K562 (cell line): ENCODE measurements around the gene JPH4. TPM values are rescaled to one million over a fixed set of nuclear protein-coding genes. Genes with fewer than 3 reads are reported as not detected.

Experiments
- IFI16 ChIP-seq: fragments of 250-450 bp; sonication (Bioruptor Pico); IDR thresholded peaks from 2 replicates; pipeline ENCODE4 v2.1.2; 2022; ENCODE audit warnings: mild to moderate bottlenecking, inconsistent platforms
- MAFG ChIP-seq: fragments of 450-650 bp; conservative IDR thresholded peaks from 2 replicates; pipeline ENCODE4 v1.6.1; 2016; ENCODE audit warnings: missing genetic modification characterization, missing compliant biosample characterization
- MCM2 ChIP-seq: fragments of 450-650 bp; IDR thresholded peaks from 2 replicates; pipeline ENCODE4 v1.6.1; 2017; ENCODE audit warnings: low read depth, mild to moderate bottlenecking
- MED1 ChIP-seq: sonication (generic); formaldehyde crosslinking; IDR thresholded peaks from 2 replicates; pipeline ENCODE4 v1.8.1; 2023; ENCODE audit warnings: missing genetic modification reagents, borderline replicate concordance
- NR2F6 ChIP-seq: fragments of 450-650 bp; formaldehyde crosslinking; IDR thresholded peaks from 2 replicates; pipeline ENCODE4 v1.4.0; 2020; ENCODE audit warnings: mild to moderate bottlenecking
- ZNF79 ChIP-seq: fragments of 250-450 bp; sonication (Bioruptor Pico); IDR thresholded peaks from 2 replicates; pipeline ENCODE4 v1.4.0; 2020; ENCODE audit warnings: low read depth, mild to moderate bottlenecking, moderate library complexity
- polyA plus RNA-seq, 8 experiments: library from polyadenylated mRNA; depleted of rRNA in 4 of 8; stranded (reverse) in 5 of 8; unstranded in 3 of 8; fragments of >200 nt; fragmentation: Nextera tagmentation in 2 of 8; fragmentation: Illumina TruSeq in 1 of 8; extraction: Ambion mirVana in 2 of 8; extraction: Trizol in 1 of 8; gene quantifications; 2 replicates each; pipeline versions ENCODE4 v1.2.1 to v1.2.3, GENCODE V29; 2011 to 2014; ENCODE audit warnings: inconsistent platforms in 1 of 8, missing spikeins in 1 of 8
- total RNA-seq, 7 experiments: library from RNA; depleted of rRNA in 6 of 7; stranded (reverse); fragments of >200 nt in 6 of 7; fragmentation: Illumina TruSeq in 2 of 7; extraction: Trizol in 2 of 7; gene quantifications; 2 replicates each; pipeline versions ENCODE4 v1.2.1 to v1.2.3, GENCODE V29; 2011 to 2021; ENCODE audit warnings: low replicate concordance in 1 of 7
- TF ChIP-seq, protein P1 (sequence below): fragments of 450-650 bp; IDR thresholded peaks from 2 replicates; pipeline ENCODE4 v1.6.1; 2016; ENCODE audit warnings: mild to moderate bottlenecking, moderate library complexity
- TF ChIP-seq, protein P2 (sequence below): fragments of 450-650 bp; formaldehyde crosslinking; IDR thresholded peaks from 2 replicates; pipeline ENCODE4 v1.4.0; 2020; ENCODE audit warnings: mild to moderate bottlenecking, mixed read lengths
- TF ChIP-seq, protein P3 (sequence below): fragments of 250-450 bp; sonication (Bioruptor Pico); IDR thresholded peaks from 2 replicates; pipeline ENCODE4 v1.5.0; 2020; ENCODE audit warnings: mild to moderate bottlenecking

The JPH4 gene
- total and polyA plus RNA-seq, 9 of the 15 experiments (the other 6 are each of a cell fraction or from before 2014, with no cell fraction given), result 0.04 to 0.13 (median 0.06) TPM; not detected in 5

DNA sequence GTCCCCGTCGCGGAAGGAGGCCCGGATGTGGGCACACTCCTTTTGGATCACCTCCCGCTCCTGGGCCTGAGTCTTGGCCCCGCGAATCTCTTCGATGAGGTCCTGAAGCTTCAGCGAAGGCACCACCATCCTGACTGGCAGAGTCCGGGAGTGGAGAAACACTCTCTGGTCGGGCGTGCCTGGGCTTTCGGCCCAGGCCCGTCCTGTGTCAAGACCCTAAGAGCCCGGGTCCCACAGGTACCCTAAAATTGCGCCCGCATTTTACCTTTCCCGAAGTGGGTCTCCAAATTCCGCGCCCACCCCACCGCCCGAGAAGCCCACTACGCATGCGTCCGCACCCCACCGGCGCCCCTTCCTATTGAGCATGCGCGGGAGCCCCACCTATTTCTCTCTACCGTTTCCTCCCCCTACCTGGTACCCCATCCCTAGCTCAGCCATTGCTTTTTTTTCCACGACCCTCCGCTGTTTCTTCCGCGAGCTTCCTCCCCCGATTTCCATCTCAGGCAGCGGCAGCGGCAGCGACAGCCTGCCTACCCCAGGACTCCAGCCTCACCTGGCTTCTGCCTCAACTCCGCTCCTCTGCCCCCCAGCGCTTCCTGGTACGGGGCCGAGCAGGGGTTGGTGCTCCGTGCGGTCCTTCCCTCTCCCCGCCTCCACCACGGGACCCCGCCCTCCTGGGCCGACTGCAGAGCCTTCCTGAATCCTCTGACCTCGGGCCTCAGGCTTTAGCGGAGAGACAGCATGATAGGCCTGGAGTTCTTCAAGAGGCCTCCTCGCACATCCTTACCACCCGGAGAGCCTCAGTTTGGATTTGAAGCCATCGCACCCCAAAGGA is 11.2 kb downstream of the JPH4 start, which contains the start of gene AP1G2 (continued):
- TF ChIP-seq, protein P1, sequence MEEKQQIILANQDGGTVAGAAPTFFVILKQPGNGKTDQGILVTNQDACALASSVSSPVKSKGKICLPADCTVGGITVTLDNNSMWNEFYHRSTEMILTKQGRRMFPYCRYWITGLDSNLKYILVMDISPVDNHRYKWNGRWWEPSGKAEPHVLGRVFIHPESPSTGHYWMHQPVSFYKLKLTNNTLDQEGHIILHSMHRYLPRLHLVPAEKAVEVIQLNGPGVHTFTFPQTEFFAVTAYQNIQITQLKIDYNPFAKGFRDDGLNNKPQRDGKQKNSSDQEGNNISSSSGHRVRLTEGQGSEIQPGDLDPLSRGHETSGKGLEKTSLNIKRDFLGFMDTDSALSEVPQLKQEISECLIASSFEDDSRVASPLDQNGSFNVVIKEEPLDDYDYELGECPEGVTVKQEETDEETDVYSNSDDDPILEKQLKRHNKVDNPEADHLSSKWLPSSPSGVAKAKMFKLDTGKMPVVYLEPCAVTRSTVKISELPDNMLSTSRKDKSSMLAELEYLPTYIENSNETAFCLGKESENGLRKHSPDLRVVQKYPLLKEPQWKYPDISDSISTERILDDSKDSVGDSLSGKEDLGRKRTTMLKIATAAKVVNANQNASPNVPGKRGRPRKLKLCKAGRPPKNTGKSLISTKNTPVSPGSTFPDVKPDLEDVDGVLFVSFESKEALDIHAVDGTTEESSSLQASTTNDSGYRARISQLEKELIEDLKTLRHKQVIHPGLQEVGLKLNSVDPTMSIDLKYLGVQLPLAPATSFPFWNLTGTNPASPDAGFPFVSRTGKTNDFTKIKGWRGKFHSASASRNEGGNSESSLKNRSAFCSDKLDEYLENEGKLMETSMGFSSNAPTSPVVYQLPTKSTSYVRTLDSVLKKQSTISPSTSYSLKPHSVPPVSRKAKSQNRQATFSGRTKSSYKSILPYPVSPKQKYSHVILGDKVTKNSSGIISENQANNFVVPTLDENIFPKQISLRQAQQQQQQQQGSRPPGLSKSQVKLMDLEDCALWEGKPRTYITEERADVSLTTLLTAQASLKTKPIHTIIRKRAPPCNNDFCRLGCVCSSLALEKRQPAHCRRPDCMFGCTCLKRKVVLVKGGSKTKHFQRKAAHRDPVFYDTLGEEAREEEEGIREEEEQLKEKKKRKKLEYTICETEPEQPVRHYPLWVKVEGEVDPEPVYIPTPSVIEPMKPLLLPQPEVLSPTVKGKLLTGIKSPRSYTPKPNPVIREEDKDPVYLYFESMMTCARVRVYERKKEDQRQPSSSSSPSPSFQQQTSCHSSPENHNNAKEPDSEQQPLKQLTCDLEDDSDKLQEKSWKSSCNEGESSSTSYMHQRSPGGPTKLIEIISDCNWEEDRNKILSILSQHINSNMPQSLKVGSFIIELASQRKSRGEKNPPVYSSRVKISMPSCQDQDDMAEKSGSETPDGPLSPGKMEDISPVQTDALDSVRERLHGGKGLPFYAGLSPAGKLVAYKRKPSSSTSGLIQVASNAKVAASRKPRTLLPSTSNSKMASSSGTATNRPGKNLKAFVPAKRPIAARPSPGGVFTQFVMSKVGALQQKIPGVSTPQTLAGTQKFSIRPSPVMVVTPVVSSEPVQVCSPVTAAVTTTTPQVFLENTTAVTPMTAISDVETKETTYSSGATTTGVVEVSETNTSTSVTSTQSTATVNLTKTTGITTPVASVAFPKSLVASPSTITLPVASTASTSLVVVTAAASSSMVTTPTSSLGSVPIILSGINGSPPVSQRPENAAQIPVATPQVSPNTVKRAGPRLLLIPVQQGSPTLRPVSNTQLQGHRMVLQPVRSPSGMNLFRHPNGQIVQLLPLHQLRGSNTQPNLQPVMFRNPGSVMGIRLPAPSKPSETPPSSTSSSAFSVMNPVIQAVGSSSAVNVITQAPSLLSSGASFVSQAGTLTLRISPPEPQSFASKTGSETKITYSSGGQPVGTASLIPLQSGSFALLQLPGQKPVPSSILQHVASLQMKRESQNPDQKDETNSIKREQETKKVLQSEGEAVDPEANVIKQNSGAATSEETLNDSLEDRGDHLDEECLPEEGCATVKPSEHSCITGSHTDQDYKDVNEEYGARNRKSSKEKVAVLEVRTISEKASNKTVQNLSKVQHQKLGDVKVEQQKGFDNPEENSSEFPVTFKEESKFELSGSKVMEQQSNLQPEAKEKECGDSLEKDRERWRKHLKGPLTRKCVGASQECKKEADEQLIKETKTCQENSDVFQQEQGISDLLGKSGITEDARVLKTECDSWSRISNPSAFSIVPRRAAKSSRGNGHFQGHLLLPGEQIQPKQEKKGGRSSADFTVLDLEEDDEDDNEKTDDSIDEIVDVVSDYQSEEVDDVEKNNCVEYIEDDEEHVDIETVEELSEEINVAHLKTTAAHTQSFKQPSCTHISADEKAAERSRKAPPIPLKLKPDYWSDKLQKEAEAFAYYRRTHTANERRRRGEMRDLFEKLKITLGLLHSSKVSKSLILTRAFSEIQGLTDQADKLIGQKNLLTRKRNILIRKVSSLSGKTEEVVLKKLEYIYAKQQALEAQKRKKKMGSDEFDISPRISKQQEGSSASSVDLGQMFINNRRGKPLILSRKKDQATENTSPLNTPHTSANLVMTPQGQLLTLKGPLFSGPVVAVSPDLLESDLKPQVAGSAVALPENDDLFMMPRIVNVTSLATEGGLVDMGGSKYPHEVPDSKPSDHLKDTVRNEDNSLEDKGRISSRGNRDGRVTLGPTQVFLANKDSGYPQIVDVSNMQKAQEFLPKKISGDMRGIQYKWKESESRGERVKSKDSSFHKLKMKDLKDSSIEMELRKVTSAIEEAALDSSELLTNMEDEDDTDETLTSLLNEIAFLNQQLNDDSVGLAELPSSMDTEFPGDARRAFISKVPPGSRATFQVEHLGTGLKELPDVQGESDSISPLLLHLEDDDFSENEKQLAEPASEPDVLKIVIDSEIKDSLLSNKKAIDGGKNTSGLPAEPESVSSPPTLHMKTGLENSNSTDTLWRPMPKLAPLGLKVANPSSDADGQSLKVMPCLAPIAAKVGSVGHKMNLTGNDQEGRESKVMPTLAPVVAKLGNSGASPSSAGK, result peak; percentile 56
- TF ChIP-seq IFI16 (CRISPR knock-in tag) (no peak), MAFG (tag) (no peak), NR2F6 (CRISPR knock-in tag) (no peak), MCM2 (no peak), ZNF79 (no peak), MED1 (CRISPR knock-in tag) (no peak)
- TF ChIP-seq, protein P2, sequence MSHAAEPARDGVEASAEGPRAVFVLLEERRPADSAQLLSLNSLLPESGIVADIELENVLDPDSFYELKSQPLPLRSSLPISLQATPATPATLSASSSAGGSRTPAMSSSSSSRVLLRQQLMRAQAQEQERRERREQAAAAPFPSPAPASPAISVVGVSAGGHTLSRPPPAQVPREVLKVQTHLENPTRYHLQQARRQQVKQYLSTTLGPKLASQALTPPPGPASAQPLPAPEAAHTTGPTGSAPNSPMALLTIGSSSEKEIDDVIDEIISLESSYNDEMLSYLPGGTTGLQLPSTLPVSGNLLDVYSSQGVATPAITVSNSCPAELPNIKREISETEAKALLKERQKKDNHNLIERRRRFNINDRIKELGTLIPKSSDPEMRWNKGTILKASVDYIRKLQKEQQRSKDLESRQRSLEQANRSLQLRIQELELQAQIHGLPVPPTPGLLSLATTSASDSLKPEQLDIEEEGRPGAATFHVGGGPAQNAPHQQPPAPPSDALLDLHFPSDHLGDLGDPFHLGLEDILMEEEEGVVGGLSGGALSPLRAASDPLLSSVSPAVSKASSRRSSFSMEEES (CRISPR knock-in tag), result peak; percentile 1; the same call in 1 of the 2 replicates
- TF ChIP-seq, protein P3, sequence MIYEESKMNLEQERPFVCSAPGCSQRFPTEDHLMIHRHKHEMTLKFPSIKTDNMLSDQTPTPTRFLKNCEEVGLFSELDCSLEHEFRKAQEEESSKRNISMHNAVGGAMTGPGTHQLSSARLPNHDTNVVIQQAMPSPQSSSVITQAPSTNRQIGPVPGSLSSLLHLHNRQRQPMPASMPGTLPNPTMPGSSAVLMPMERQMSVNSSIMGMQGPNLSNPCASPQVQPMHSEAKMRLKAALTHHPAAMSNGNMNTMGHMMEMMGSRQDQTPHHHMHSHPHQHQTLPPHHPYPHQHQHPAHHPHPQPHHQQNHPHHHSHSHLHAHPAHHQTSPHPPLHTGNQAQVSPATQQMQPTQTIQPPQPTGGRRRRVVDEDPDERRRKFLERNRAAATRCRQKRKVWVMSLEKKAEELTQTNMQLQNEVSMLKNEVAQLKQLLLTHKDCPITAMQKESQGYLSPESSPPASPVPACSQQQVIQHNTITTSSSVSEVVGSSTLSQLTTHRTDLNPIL, result no peak
